GDM1 (cell line): ENCODE results near the gene CTSS.
"Not testable (repeated sequence)": the region's sequence is repeated elsewhere in the genome, so short reads cannot be mapped to it uniquely, and the experiment has no call there.

Experiments used
- DNase-seq: peaks from one replicate; lab custom pipeline; 2025; lab: John Stamatoyannopoulos, UW

Gene CTSS

DNA sequence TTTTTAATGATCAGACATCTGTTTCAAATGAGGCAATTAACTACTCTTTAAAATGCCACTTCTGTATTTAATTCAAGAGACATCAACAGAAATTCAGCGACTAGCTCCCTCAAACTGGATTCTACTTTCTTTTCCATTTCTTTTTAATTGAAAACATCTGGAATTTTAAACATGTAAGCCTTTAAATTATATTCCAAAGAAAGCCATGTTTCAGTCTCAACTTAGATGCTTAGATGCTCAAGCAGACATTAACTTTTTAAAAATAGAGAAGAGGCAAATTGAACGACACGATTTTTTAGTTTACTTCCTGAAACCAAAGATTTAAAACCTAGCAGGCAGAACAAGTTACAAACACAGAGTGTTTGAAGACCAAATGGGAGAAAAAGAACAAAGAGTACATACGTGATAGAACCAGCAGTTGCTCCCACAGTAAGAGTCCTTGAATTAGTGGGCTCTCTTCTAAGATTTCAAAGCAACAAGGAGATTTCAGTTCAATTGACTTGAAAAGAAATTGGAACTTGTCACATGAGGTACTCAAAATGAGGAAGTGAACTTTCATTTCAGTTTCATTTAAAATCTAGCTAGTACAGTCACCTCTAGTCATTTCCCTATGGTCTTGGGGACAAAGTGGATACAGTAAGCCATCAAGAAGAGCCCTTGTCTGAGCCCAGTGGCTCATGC is at the start of gene CTSS:
CTSS (minus strand) TSS at position 483 of the 681 bp plus-strand sequence. CDS start 1,015 bp downstream, outside the sequence.
- peak; percentile 60 for DNase-seq

DNA sequence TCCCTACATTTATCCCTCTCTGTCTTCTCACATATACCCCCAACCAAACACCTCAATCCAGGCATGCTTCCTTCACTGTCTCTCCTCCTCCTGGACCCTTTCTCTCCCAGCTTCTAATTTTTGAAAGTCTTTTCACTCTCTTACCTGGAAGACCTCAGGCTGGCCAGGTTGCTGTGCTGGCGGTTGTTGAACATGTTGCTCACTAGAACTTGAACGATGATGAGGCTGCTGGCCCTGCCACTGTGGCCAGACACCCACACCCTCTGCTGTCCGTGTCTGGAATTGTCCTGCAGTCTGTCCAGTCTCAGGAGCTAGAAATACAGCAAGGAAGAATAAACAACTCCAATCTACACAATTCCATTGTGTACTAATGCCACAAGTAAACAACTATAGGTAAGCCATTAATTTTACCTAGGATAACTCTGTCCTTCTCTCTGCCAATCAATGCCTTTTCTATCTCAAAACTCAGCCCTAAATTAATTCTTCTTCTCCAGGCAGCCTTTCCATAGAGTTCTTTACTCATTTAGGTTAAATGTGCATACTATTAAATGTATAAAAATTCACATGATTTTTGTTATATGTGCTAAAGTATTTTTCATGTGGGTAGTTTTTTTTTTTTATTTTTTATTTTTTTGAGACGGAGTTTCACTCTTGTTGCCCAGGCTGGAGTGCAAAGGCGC is 47.6 kb upstream of the CTSS start:
- peak; percentile 14 for DNase-seq

DNA sequence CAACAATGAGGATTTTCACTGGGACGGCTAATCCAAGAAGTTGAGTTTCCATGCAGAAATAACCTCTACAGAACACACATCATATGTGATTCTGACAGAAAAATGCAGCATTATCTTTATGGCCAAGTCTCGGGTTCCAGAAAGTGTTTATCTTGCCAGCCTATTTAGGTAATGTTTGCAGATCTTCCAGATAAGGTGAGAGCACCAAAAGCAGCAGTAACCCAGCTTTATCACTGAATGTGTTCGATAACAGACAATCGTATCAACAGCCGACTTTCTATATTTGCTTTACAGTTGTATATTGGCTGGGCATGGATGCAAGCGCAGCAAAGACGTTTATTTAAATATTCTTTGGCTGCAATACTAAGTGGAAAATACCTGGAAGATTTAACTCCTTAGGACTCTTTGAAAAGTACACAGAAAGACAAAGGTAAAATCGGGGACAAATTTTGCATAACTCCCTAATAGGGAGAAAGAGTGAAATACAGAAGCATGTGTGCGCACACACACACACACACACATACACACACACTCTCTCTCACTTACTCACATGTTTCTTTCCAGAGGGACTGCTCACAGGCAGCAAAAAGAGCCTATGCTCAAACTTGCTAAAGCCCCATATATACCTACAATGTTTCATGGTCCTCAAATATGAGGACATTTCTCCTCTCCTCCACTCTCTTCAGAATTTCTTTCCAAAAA is 45.5 kb upstream of the CTSS start:
- no peak for DNase-seq

DNA sequence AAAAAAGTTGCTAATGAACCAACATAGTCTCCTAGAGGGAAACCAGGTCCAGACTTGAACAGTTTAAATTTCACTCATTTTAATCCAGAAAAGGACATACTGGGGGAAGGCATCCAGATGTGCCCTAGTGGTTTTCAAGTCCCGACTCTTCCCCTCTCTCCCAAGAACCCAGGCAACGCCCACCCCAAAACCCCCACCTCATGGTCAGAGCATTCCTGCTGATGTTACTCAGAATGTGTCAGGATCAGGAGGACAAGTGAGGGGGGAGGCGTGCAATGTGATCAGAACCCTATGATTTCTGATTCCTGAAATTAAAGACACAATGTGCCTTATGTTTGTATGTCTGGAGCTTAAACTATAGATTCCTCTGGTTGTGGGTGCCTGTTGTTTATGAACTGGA is 44.1 kb upstream of the CTSS start:
- DNase-seq: no peak

GRCh38 chr1:150808846-150809245 is 43.3 kb upstream of the CTSS start:
- no peak for DNase-seq

DNA sequence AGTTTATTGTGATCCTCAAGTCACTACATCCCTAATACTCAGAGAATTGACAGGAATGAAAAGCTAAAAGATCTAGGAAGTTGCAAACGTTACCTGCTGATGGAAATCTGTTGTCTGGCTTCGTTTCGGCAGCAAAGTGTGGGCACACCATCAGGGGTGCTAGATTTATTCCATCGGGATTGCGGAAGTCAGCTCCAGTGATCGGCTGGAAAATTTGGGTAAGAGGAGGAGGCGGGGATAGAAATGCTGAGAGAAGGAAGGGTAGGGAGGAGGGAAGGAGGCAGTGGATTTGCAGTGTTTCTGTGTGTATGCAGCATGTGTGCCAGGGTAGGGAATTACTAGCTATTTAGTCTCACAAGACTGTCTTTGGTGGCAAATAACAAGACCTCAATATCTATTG is 42.5 kb upstream of the CTSS start, which contains the start of gene CTSK:
CTSK (minus strand) TSS at position 140 of the 400 bp plus-strand sequence. CDS start 1,455 bp downstream, outside the sequence.
- DNase-seq: no peak

DNA sequence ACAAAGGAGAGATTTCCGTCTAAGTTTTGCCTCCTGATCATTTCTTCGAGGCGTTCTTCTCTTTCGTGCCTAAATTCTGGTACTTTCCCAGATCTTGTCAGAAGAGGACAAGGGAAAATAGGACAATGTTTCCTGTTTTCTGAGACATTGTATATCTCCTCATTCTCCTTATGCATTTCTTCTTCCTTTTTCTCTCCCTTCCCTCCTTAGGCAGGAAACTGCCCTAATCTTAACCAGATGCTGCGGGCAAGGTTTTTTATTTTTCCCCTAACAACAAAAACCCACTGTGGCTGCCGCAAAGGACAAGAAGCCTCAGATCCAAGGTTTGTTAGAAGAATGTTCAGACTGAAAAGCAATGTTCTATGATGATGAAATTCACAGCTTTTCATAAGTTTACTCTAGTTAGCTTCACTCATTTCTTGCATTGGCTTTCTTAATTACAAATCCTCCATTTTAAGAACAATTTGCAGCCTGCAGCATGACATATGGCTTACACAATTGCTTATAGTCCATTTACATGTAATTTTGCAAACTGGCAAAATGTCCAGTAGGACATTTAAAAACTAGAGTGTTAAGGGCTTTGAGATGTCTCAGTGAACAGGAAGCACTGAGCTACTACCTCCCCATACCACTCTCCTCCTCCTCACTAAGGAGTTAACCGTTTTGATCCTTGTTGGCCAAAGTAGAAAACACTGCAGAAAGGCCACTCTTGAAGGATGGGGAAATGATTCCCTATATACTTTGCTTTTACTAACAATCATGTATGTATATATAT is 41.9 kb upstream of the CTSS start:
- DNase-seq: no peak

DNA sequence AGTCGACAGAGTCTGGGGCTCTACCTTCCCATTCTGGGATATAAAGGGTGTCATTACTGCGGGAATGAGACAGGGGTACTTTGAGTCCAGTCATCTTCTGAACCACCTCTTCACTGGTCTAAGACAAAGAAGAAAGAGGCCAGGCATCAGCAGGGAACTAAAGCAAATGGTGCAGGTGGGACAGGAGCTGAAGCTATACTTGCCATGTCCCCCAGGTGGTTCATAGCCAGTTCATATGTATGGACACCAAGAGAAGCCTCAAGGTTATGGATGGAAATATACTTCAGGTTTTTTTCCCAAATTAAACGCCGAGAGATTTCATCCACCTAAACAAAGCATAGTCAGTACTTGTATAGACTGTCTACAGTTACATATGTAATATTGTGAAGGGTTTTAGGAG is 40.3 kb upstream of the CTSS start:
- DNase-seq: no peak

- DNase-seq: no peak
These were observed 39.1 kb upstream of the CTSS start for GRCh38 chr1:150804671-150805070.

GRCh38 chr1:150799089-150799488 is 33.5 kb upstream of the CTSS start:
- no peak for DNase-seq

GRCh38 chr1:150798525-150798924 is 32.9 kb upstream of the CTSS start:
- no peak for DNase-seq

- no peak for DNase-seq
These were observed 30.8 kb upstream of the CTSS start for GRCh38 chr1:150796374-150796773.

DNA sequence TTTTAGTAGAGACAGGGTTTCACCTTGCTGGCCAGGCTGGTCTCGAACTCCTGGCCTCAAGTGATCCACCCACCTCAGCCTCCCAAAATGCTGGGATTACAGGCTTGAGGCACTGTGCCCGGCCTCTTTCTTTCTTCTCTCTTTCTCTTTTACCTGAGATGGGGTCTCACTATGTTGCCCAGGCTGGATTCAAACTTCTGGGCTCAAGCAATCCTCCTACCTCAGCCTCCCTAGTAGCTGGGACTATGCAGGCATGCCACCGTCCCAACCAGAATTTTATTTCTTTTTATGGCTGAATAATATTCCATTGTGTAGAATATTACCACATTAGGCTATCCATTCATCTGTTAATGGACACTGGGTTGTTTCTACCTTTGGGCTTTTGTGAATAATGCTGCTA is 28.2 kb upstream of the CTSS start:
- DNase-seq: not testable (repeated sequence)

- DNase-seq: no peak
These were observed 27.6 kb upstream of the CTSS start for GRCh38 chr1:150793221-150793620.

GRCh38 chr1:150791585-150791984 is 26.0 kb upstream of the CTSS start:
- no peak for DNase-seq

GRCh38 chr1:150789396-150789795 is 23.8 kb upstream of the CTSS start:
- DNase-seq: no peak

DNA sequence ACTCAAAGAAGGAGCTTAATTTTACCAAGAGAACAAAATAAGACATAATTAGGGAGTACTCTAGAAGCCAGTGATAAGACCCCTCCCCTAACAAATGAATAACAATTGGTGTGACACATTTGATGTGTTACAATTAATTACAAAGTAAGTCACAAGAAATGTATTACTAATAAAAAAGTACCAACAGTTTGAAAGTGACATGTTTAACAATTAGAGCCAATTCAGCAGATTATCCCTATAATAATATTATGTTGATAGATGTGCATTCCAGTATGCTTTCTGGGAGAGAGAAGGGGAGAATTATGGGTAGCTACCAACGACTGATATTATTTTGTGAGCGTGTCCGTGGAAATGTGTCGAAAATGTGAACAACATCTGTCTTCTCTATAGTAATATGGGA is 23.4 kb upstream of the CTSS start:
- no peak for DNase-seq

DNA sequence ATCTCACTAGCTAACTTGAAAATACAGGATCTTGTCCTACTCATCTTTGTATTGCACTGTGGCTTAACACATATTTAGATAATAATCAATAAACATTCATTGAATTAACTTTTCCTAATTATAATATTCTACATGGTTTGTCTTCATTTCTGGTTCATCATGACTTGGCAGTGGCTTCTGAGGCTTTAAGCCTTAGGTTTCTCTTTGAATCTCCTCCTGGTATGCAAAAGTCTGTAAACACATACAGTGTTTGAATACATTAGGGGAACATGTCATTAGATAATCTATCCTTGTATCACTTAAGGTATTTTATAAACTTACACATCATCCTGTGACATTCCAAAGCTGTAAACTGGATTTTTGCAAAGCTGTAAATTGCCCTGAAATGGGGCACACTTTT is 21.9 kb upstream of the CTSS start:
- no peak for DNase-seq

DNA sequence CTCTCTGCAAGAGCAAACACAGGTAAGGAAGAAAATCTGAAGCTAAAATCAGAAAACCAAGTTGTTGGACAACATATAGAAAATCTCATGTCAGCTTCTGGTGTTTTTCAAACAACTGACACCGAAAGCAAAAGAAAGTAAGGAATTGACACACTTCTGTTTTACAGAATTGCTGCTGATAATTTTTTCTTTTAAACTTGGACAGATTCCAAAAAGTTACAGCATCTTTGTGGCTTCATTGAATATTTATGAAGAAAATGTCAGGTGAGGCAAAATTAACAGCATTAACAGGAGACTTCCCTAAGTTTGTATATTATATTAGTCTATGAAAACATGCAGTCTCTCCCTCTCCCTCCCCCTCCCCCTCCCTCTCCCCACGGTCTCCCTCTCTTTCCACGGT is 14.9 kb upstream of the CTSS start:
- DNase-seq: no peak

GRCh38 chr1:150778409-150778808 is 12.8 kb upstream of the CTSS start:
- DNase-seq: no peak

DNA sequence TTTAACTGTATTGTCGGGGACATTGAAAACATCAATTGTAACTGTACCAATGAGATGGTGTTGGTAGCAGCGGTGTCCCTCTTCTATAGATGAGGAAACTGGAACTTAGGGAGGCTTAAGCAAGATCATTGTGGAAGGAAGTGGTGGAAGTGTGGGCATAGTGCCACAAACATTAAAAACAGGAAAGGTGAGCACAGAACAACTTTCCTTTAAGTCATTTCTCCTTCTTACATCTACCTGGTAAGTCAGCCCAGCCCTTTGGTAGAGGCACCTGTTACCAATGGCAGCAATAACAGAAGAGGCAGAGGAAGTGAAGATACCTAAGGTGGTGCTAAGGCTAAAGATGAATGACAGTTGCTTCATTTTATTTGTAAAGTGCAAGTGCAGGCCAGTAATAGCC is 12.0 kb upstream of the CTSS start:
- DNase-seq: no peak

DNA sequence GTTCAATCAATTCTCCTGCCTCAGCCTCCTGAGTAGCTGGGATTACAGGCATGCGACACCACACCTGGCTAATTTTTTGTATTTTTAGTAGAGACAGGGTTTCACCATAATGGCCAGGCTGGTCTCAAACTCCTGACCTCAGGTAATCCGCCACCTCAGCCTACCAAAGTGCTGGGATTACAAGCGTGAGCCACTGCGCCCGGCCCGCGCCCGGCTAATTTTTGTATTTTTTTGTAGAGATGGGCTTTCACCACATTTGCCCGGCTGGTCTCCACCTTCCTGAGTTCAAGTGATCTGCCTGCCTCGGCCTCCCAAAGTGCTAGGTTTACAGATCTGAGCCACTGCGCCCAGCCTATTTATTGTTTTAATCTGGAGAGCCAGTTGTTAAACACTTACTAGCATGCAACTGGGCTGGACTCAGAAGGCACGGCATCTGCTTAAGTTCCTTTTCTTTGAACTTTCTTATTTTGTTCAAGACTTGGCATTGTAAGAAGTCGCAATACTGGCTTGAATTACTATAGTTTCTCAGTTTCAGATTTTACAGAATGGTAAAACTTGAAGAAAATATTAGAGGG is 10.4 kb upstream of the CTSS start:
- not testable (repeated sequence) for DNase-seq
